Gastrocnemius medialis (tissue), 4 donors: Measurements from ENCODE around the gene CH25H.

ENCODE experiments used
- CTCF ChIP-seq, 5 experiments: fragments of 450-650 bp in 3 of 5; fragments of 200-600 bp in 2 of 5; sonication (generic) in 2 of 5; IDR thresholded peaks in 4 of 5; conservative IDR thresholded peaks in 1 of 5; 1 replicate in 4 of 5; 2 replicates in 1 of 5; pipeline ENCODE4 v1.5.1; 2016 to 2019; ENCODE audit warnings: antibody characterized with exemption in 5 of 5, mild to moderate bottlenecking in 3 of 5, moderate library complexity in 3 of 5
- POLR2A ChIP-seq, 2 donors: fragments of 450-650 bp; IDR thresholded peaks; one replicate each; pipeline ENCODE4 v1.6.1; 2017; ENCODE audit warnings: antibody characterized with exemption in 2 of 2, mild to moderate bottlenecking in 2 of 2, moderate library complexity in 2 of 2

DNA sequence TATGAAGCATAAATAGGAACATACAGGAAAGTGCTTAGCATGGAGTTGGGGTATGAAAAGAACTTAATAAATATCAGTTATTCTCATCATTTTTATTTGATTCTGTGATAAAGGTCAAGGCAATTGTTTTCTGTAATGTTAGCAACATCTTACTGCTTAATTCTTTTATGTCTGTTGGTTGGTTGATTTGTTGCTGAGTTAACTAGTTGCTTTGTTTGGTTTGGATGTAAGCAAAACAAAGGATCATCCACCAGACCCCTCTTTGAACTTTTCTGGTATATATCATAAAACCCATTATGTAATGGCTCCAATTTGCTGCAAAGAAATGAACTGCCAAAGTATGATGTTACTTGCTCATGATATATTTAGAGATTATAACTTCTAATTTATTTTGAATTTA, 44.5 kb downstream of the CH25H start:
- no peak for TF ChIP-seq CTCF (IDR thresholded peaks at IDR 0.05 in 4 of 5, conservative IDR thresholded peaks at IDR 0.05 in 1 of 5)
- TF ChIP-seq POLR2A (IDR thresholded peaks at IDR 0.05) = no peak
